ENCODE data around the gene CCDC148. TPM values are rescaled to one million over a fixed set of nuclear protein-coding genes. Genes with fewer than 3 reads are reported as not detected.

Gene CCDC148
- total RNA-seq, 2 experiments from 2014 or later = not detected

- Mint-ChIP-seq H3K27me3 (no peaks in the 10 kb centered on the region), H3K9me3 (no peaks in the 10 kb centered on the region), H3K27ac (no peak overlapping the region), H3K36me3 (ENCODE audit: low read depth) (peaks cover 5% of the 10 kb centered on the region), H3K4me3 (no peak overlapping the region), H3K4me1 (ENCODE audit: low read depth) (peaks cover 1% of the 10 kb centered on the region)
- ChIA-PET CTCF (no interaction called here), POLR2A (no interaction called here)
- no peak for TF ChIP-seq CTCF (IDR thresholded peaks at IDR 0.05)
- intact Hi-C loops (cut with micrococcal nuclease) = no loop called here
- no peak for ATAC-seq
- no peak for DNase-seq
Observed at GRCh38 chr2:158500333-158500732, 43.8 kb upstream of the CCDC148 start.

GRCh38 chr2:158499383-158499782, 42.8 kb upstream of the CCDC148 start:
- no peaks in the 10 kb centered on the region for H3K27me3 Mint-ChIP-seq
- peaks cover 5% of the 10 kb centered on the region for H3K36me3 Mint-ChIP-seq (ENCODE audit: low read depth)
- intact Hi-C loops (cut with micrococcal nuclease) = no loop called here

GRCh38 chr2:158498749-158499136, 42.2 kb upstream of the CCDC148 start:
- DNase-seq (no peak), ATAC-seq (no peak)
- H3K9me3 Mint-ChIP-seq = no peaks in the 10 kb centered on the region
- intact Hi-C loops (cut with micrococcal nuclease) = no loop called here
- no peak overlapping the region for H3K27ac Mint-ChIP-seq
- H3K36me3 Mint-ChIP-seq (ENCODE audit: low read depth) = peaks cover 5% of the 10 kb centered on the region
- ChIA-PET POLR2A (no interaction called here), CTCF (no interaction called here)
- no peak overlapping the region for H3K4me3 Mint-ChIP-seq
- H3K27me3 Mint-ChIP-seq = no peaks in the 10 kb centered on the region
- peaks cover 1% of the 10 kb centered on the region for H3K4me1 Mint-ChIP-seq (ENCODE audit: low read depth)
- no peak for TF ChIP-seq CTCF (IDR thresholded peaks at IDR 0.05)

More at GRCh38 chr2:158499383-158499782, 42.8 kb upstream of the CCDC148 start:
- Mint-ChIP-seq H3K4me3 (no peak overlapping the region), H3K9me3 (no peaks in the 10 kb centered on the region), H3K27ac (no peak overlapping the region), H3K4me1 (ENCODE audit: low read depth) (peaks cover 1% of the 10 kb centered on the region)
- no peak for TF ChIP-seq CTCF (IDR thresholded peaks at IDR 0.05)
- no peak for DNase-seq
- no peak for ATAC-seq
- ChIA-PET CTCF (no interaction called here), POLR2A (no interaction called here)

- intact Hi-C loops (cut with micrococcal nuclease) = no loop called here
- CTCF ChIA-PET = no interaction called here
- Mint-ChIP-seq H3K36me3 (ENCODE audit: low read depth) (peaks cover 5% of the 10 kb centered on the region), H3K27ac (no peak overlapping the region), H3K4me1 (ENCODE audit: low read depth) (peaks cover 1% of the 10 kb centered on the region), H3K27me3 (no peaks in the 10 kb centered on the region), H3K9me3 (no peaks in the 10 kb centered on the region), H3K4me3 (no peak overlapping the region)
- TF ChIP-seq CTCF (IDR thresholded peaks at IDR 0.05) = no peak
- POLR2A ChIA-PET = no interaction called here
- no peak for DNase-seq
- ATAC-seq = no peak
Observed at GRCh38 chr2:158498043-158498748, 41.6 kb upstream of the CCDC148 start.

GRCh38 chr2:158497486-158497885, 40.9 kb upstream of the CCDC148 start:
- intact Hi-C loops (cut with micrococcal nuclease) = no loop called here
- Mint-ChIP-seq H3K36me3 (ENCODE audit: low read depth) (peaks cover 5% of the 10 kb centered on the region), H3K4me1 (ENCODE audit: low read depth) (peaks cover 1% of the 10 kb centered on the region), H3K27ac (no peak overlapping the region), H3K9me3 (no peaks in the 10 kb centered on the region), H3K4me3 (no peak overlapping the region), H3K27me3 (no peaks in the 10 kb centered on the region)
- CTCF ChIA-PET = no interaction called here
- DNase-seq (no peak), ATAC-seq (no peak)
- POLR2A ChIA-PET = no interaction called here
- no peak for TF ChIP-seq CTCF (IDR thresholded peaks at IDR 0.05)

Measured in activated CD8-positive, alpha-beta T cell treated with anti-CD3 and anti-CD28 coated beads for 36 hours (primary cell).